WTC11 (cell line): Measurements from ENCODE around the gene CYP24A1. TPM values are rescaled to one million over a fixed set of nuclear protein-coding genes. Genes with fewer than 3 reads are reported as not detected.

ENCODE experiments used
- ATAC-seq: fragments of 200-7000 bp; cut with Tn5 transposase; 2 replicates; pipeline ENCODE4 v1.10.0; 2021; ENCODE audit warnings: mild to moderate bottlenecking, moderate library complexity
- CTCF ChIA-PET: fragments of 300-600 bp; sonication (Branson Sonifier 250); formaldehyde crosslinking; loops from one replicate; lab custom pipeline; 2021; ENCODE audit warnings: antibody characterized with exemption; lab: Charles Lee
- POLR2A ChIA-PET: fragments of 350-600 bp; sonication (Branson Sonifier 250); formaldehyde crosslinking; loops from one replicate; lab custom pipeline; 2021; ENCODE audit warnings: antibody characterized with exemption; lab: Charles Lee
- DNase-seq: peaks from one replicate; pipeline ENCODE4 v3.0.0; 2021; ENCODE audit warnings: low spot score
- H3K27ac Mint-ChIP-seq: 2 replicates; pipeline ENCODE4 v1.8.0; 2021; ENCODE audit warnings: mixed read lengths
- H3K27me3 Mint-ChIP-seq: 2 replicates; pipeline ENCODE4 v1.8.0; 2021; ENCODE audit warnings: low read depth, mild to moderate bottlenecking, moderate library complexity, mixed read lengths
- H3K36me3 Mint-ChIP-seq: 2 replicates; pipeline ENCODE4 v1.8.0; 2021; ENCODE audit warnings: mixed read lengths
- H3K4me1 Mint-ChIP-seq: 2 replicates; pipeline ENCODE4 v1.8.0; 2022; ENCODE audit warnings: mixed read lengths
- H3K4me3 Mint-ChIP-seq: 2 replicates; pipeline ENCODE4 v1.8.0; 2021; ENCODE audit warnings: mild to moderate bottlenecking, moderate library complexity, mixed read lengths
- H3K9me3 Mint-ChIP-seq: 2 replicates; pipeline ENCODE4 v1.8.0; 2021; ENCODE audit warnings: mixed read lengths
- AFF4 ChIP-seq: sonication (generic); formaldehyde crosslinking; IDR thresholded peaks from 2 replicates; pipeline ENCODE4 v1.8.1; 2023; ENCODE audit warnings: mild to moderate bottlenecking, missing genetic modification reagents, borderline replicate concordance
- ATF3 ChIP-seq: sonication (generic); formaldehyde crosslinking; conservative IDR thresholded peaks from 2 replicates; pipeline ENCODE4 v1.8.1; 2022; ENCODE audit warnings: mild to moderate bottlenecking, missing genetic modification reagents
- CREM ChIP-seq: sonication (generic); formaldehyde crosslinking; IDR thresholded peaks from 2 replicates; pipeline ENCODE4 v1.8.1; 2022; ENCODE audit warnings: mild to moderate bottlenecking, missing genetic modification reagents, moderate library complexity
- ELF4 ChIP-seq: sonication (generic); formaldehyde crosslinking; IDR thresholded peaks from 2 replicates; pipeline ENCODE4 v1.8.1; 2022; ENCODE audit warnings: low read depth, mild to moderate bottlenecking, moderate library complexity, missing genetic modification reagents
- FOXJ3 ChIP-seq: sonication (generic); formaldehyde crosslinking; IDR thresholded peaks from 2 replicates; pipeline ENCODE4 v1.9.0; 2021; ENCODE audit warnings: missing genetic modification reagents, mild to moderate bottlenecking, borderline replicate concordance
- GABPB1 ChIP-seq: sonication (generic); formaldehyde crosslinking; IDR thresholded peaks from 2 replicates; pipeline ENCODE4 v1.8.1; 2023; ENCODE audit warnings: mild to moderate bottlenecking, missing genetic modification reagents
- GRHL2 ChIP-seq: fragments of 250-450 bp; sonication (Bioruptor Pico); IDR thresholded peaks from 2 replicates; pipeline ENCODE4 v1.8.0; 2022; ENCODE audit warnings: mild to moderate bottlenecking, moderate library complexity; ENCODE audit not compliant: insufficient replicate concordance, severe bottlenecking
- IRF1 ChIP-seq: sonication (generic); formaldehyde crosslinking; IDR thresholded peaks from 2 replicates; pipeline ENCODE4 v1.8.0; 2023; ENCODE audit warnings: missing genetic modification reagents
- JUN ChIP-seq: sonication (generic); formaldehyde crosslinking; IDR thresholded peaks from 2 replicates; pipeline ENCODE4 v1.8.0; 2023; ENCODE audit warnings: mild to moderate bottlenecking, missing genetic modification reagents
- NR1H2 ChIP-seq: sonication (generic); formaldehyde crosslinking; IDR thresholded peaks from 2 replicates; pipeline ENCODE4 v1.9.0; 2021; ENCODE audit warnings: mild to moderate bottlenecking, moderate library complexity, missing genetic modification reagents
- TCF7 ChIP-seq: sonication (generic); formaldehyde crosslinking; IDR thresholded peaks from 2 replicates; pipeline ENCODE4 v1.8.0; 2022; ENCODE audit warnings: mild to moderate bottlenecking, low read depth, missing genetic modification reagents, moderate library complexity
- USF1 ChIP-seq: sonication (generic); formaldehyde crosslinking; IDR thresholded peaks from 2 replicates; pipeline ENCODE4 v1.8.0; 2022; ENCODE audit warnings: mild to moderate bottlenecking, missing genetic modification reagents
- ZBTB21 ChIP-seq: sonication (generic); formaldehyde crosslinking; IDR thresholded peaks from 2 replicates; pipeline ENCODE4 v1.8.1; 2023; ENCODE audit warnings: mild to moderate bottlenecking, missing genetic modification reagents, borderline replicate concordance
- ZNF121 ChIP-seq: sonication (generic); formaldehyde crosslinking; IDR thresholded peaks from 2 replicates; pipeline ENCODE4 v1.8.0; 2023; ENCODE audit warnings: missing genetic modification reagents
- ZNF232 ChIP-seq: sonication (generic); formaldehyde crosslinking; IDR thresholded peaks from 2 replicates; pipeline ENCODE4 v1.8.0; 2022; ENCODE audit warnings: mild to moderate bottlenecking, missing genetic modification reagents
- ZNF281 ChIP-seq: sonication (generic); formaldehyde crosslinking; IDR thresholded peaks from 2 replicates; pipeline ENCODE4 v1.8.0; 2023; ENCODE audit warnings: mild to moderate bottlenecking, missing genetic modification reagents
- ZNF416 ChIP-seq: fragments of 250-450 bp; sonication (Bioruptor Pico); IDR thresholded peaks from 2 replicates; pipeline ENCODE4 v1.9.0; 2021; ENCODE audit warnings: mild to moderate bottlenecking, inconsistent platforms
- total RNA-seq: library from RNA; stranded (reverse); gene quantifications from 3 replicates; pipeline ENCODE4 v1.2.3, GENCODE V29; 2021
- TF ChIP-seq, protein P1 (sequence below): sonication (generic); formaldehyde crosslinking; IDR thresholded peaks from 2 replicates; pipeline ENCODE4 v1.8.0; 2022; ENCODE audit warnings: mild to moderate bottlenecking, missing genetic modification reagents
- TF ChIP-seq, protein P2 (sequence below): sonication (generic); formaldehyde crosslinking; IDR thresholded peaks from 2 replicates; pipeline ENCODE4 v1.8.0; 2022; ENCODE audit warnings: mild to moderate bottlenecking, missing genetic modification reagents

Gene CYP24A1
- total RNA-seq, 1 experiment from 2014 or later: not detected

GRCh38 chr20:54108326-54108642 lies 65.5 kb downstream of the CYP24A1 start:
- ATAC-seq: no peak
- CTCF ChIA-PET: no interaction called here
- no peak for DNase-seq
- TF ChIP-seq, protein P1, sequence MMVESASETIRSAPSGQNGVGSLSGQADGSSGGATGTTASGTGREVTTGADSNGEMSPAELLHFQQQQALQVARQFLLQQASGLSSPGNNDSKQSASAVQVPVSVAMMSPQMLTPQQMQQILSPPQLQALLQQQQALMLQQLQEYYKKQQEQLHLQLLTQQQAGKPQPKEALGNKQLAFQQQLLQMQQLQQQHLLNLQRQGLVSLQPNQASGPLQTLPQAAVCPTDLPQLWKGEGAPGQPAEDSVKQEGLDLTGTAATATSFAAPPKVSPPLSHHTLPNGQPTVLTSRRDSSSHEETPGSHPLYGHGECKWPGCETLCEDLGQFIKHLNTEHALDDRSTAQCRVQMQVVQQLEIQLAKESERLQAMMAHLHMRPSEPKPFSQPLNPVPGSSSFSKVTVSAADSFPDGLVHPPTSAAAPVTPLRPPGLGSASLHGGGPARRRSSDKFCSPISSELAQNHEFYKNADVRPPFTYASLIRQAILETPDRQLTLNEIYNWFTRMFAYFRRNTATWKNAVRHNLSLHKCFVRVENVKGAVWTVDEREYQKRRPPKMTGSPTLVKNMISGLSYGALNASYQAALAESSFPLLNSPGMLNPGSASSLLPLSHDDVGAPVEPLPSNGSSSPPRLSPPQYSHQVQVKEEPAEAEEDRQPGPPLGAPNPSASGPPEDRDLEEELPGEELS (CRISPR knock-in tag): no peak
- TF ChIP-seq AFF4 (CRISPR knock-in tag) (no peak), CREM (CRISPR knock-in tag) (no peak), ZNF232 (CRISPR knock-in tag) (no peak), JUN (CRISPR knock-in tag) (no peak), ZBTB21 (no peak), ZNF416 (CRISPR knock-in tag) (no peak), FOXJ3 (no peak), NR1H2 (CRISPR knock-in tag) (no peak), ZNF281 (CRISPR knock-in tag) (no peak)
- TF ChIP-seq, protein P2, sequence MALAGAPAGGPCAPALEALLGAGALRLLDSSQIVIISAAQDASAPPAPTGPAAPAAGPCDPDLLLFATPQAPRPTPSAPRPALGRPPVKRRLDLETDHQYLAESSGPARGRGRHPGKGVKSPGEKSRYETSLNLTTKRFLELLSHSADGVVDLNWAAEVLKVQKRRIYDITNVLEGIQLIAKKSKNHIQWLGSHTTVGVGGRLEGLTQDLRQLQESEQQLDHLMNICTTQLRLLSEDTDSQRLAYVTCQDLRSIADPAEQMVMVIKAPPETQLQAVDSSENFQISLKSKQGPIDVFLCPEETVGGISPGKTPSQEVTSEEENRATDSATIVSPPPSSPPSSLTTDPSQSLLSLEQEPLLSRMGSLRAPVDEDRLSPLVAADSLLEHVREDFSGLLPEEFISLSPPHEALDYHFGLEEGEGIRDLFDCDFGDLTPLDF (CRISPR knock-in tag): no peak
- POLR2A ChIA-PET: no interaction called here
- no peaks in the 10 kb centered on the region for H3K36me3 Mint-ChIP-seq
- no peak overlapping the region for H3K27ac Mint-ChIP-seq
- H3K4me1 Mint-ChIP-seq: peaks cover 5% of the 10 kb centered on the region
- H3K27me3 Mint-ChIP-seq: no peaks in the 10 kb centered on the region; the same call in 1 of the 2 replicates
- no peaks in the 10 kb centered on the region for H3K9me3 Mint-ChIP-seq
- H3K4me3 Mint-ChIP-seq: no peak overlapping the region

DNA sequence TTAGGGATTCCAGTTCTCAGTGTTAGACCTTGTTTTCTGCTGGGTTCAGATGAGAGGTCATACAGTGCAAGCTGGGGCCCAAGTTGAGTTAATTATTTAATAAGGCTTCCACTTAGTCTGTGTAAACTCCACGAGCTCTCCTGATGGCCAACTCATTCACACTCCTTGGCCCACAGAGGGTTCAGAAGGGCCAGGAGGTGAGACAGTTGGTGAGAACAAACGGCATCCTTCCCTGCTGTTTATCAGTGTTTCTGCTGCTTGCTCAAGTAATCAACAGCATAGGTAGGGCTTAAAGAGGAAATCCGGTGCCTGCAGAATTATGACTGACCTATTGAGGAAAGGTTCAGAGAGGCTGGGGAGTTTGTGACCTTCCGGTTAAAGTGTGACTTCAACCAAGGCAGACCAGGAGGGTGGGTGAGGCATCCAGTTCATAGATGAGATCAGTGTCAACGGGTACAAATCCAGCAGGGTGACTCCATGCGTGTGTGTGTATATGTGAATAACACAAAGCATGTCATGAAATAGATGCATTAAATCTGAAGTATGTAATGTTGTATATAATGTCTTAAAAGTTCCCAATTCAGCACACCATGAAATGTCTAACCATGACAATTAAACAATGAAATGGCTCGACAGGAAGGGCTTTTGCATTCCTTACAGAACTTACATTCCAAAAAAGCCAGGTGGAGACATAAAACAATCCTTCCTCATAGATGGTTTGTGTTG lies 66.0 kb downstream of the CYP24A1 start:
- no peaks in the 10 kb centered on the region for H3K9me3 Mint-ChIP-seq
- H3K4me3 Mint-ChIP-seq: no peak overlapping the region
- peaks cover 5% of the 10 kb centered on the region for H3K4me1 Mint-ChIP-seq
- ChIA-PET POLR2A (no interaction called here), CTCF (no interaction called here)
- TF ChIP-seq USF1 (CRISPR knock-in tag): no peak
- no peak for TF ChIP-seq ELF4 (CRISPR knock-in tag)
- TF ChIP-seq IRF1 (CRISPR knock-in tag): no peak
- TF ChIP-seq TCF7 (CRISPR knock-in tag): no peak
- TF ChIP-seq GRHL2: no peak
- TF ChIP-seq ZNF121 (CRISPR knock-in tag): no peak
- TF ChIP-seq GABPB1 (CRISPR knock-in tag): peak; percentile 67
- TF ChIP-seq ATF3 (CRISPR knock-in tag): no peak
- DNase-seq (no peak), ATAC-seq (no peak)
- H3K36me3 Mint-ChIP-seq: no peaks in the 10 kb centered on the region
- H3K27me3 Mint-ChIP-seq: no peaks in the 10 kb centered on the region; the same call in 1 of the 2 replicates
- H3K27ac Mint-ChIP-seq: no peak overlapping the region
